ENCODE measurements around the gene PRICKLE4. TPM values are rescaled to one million over a fixed set of nuclear protein-coding genes. Genes with fewer than 3 reads are reported as not detected.

PRICKLE4 gene
- total and polyA plus RNA-seq, 2 of the 13 experiments (the other 11 are each of a cell fraction or from before 2014, with no cell fraction given): 0.92 to 1.2 TPM

- TF ChIP-seq ZNF318 (CRISPR knock-in tag; IDR thresholded peaks at IDR 0.05): no peak
- TF ChIP-seq, protein P1, sequence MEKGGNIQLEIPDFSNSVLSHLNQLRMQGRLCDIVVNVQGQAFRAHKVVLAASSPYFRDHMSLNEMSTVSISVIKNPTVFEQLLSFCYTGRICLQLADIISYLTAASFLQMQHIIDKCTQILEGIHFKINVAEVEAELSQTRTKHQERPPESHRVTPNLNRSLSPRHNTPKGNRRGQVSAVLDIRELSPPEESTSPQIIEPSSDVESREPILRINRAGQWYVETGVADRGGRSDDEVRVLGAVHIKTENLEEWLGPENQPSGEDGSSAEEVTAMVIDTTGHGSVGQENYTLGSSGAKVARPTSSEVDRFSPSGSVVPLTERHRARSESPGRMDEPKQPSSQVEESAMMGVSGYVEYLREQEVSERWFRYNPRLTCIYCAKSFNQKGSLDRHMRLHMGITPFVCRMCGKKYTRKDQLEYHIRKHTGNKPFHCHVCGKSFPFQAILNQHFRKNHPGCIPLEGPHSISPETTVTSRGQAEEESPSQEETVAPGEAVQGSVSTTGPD (CRISPR knock-in tag; IDR thresholded peaks at IDR 0.05): no peak
- TF ChIP-seq KAT7 (CRISPR knock-in tag; IDR thresholded peaks at IDR 0.05; ENCODE audit: borderline replicate concordance): no peak
- TF ChIP-seq CBX2 (IDR thresholded peaks at IDR 0.05; ENCODE audit: low read depth, low read length): no peak
- no peak; the same call in 1 of the 2 replicates for TF ChIP-seq CBX2 (CRISPR knock-in tag; IDR thresholded peaks at IDR 0.05; ENCODE audit: low read depth)
- TF ChIP-seq ZNF432 (CRISPR knock-in tag; IDR thresholded peaks at IDR 0.05; ENCODE audit: borderline replicate concordance): no peak
- TF ChIP-seq ZNF709 (CRISPR knock-in tag; IDR thresholded peaks at IDR 0.05): no peak
- TF ChIP-seq NR2F6 (IDR thresholded peaks at IDR 0.05): peak; percentile 68; the same call in 1 of the 2 replicates
- TF ChIP-seq NR2F6 (CRISPR knock-in tag; IDR thresholded peaks at IDR 0.05): peak; percentile 73
- peak; percentile 73 for TF ChIP-seq ZBTB7B (CRISPR knock-in tag; IDR thresholded peaks at IDR 0.05)
- no peak for TF ChIP-seq FOSL1 (CRISPR knock-in tag; IDR thresholded peaks at IDR 0.05; ENCODE audit: borderline replicate concordance)
- TF ChIP-seq ARID2 (CRISPR knock-in tag; IDR thresholded peaks at IDR 0.05; ENCODE audit: borderline replicate concordance): 0 out of 2 replicates have a peak, but pooled peaks have one; percentile 42
- no peak for TF ChIP-seq SIN3A (IDR thresholded peaks at IDR 0.05; ENCODE audit: borderline replicate concordance, low read depth, low read length)
- TF ChIP-seq SAFB2 (CRISPR knock-in tag; IDR thresholded peaks at IDR 0.05; ENCODE audit: borderline replicate concordance, low read depth): no peak
- no peak for TF ChIP-seq ZNF282 (IDR thresholded peaks at IDR 0.05; ENCODE audit: partially characterized antibody)
- no peak for TF ChIP-seq ZNF441 (CRISPR knock-in tag; IDR thresholded peaks at IDR 0.05; ENCODE audit: borderline replicate concordance)
- no peak for TF ChIP-seq MBNL3 (CRISPR knock-in tag; conservative IDR thresholded peaks at IDR 0.05)
- TF ChIP-seq, protein P2, sequence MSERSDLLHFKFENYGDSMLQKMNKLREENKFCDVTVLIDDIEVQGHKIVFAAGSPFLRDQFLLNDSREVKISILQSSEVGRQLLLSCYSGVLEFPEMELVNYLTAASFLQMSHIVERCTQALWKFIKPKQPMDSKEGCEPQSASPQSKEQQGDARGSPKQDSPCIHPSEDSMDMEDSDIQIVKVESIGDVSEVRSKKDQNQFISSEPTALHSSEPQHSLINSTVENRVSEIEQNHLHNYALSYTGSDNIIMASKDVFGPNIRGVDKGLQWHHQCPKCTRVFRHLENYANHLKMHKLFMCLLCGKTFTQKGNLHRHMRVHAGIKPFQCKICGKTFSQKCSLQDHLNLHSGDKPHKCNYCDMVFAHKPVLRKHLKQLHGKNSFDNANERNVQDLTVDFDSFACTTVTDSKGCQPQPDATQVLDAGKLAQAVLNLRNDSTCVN (CRISPR knock-in tag; IDR thresholded peaks at IDR 0.05; ENCODE audit: borderline replicate concordance): no peak
- TF ChIP-seq ZNF263 (CRISPR knock-in tag; IDR thresholded peaks at IDR 0.05): peak; percentile 37
- peak; percentile 81 for TF ChIP-seq TARDBP (CRISPR knock-in tag; IDR thresholded peaks at IDR 0.05)
- no peak for TF ChIP-seq TMF1 (CRISPR knock-in tag; IDR thresholded peaks at IDR 0.05; ENCODE audit: low read depth)
Measured at GRCh38 chr6:41768545-41769308, 11.9 kb upstream of the PRICKLE4 start (continued).

Measured in HepG2 (cell line).